GM21717 (cell line): Measurements from ENCODE around the gene AFAP1L2.

Source experiments
- ATAC-seq: cut with Tn5 transposase; IDR thresholded peaks from one replicate; pipeline ENCODE4 v1.9.1; 2021; ENCODE audit warnings: mild to moderate bottlenecking, moderate library complexity; ENCODE audit not compliant: unreplicated experiment

The AFAP1L2 gene, protein sequence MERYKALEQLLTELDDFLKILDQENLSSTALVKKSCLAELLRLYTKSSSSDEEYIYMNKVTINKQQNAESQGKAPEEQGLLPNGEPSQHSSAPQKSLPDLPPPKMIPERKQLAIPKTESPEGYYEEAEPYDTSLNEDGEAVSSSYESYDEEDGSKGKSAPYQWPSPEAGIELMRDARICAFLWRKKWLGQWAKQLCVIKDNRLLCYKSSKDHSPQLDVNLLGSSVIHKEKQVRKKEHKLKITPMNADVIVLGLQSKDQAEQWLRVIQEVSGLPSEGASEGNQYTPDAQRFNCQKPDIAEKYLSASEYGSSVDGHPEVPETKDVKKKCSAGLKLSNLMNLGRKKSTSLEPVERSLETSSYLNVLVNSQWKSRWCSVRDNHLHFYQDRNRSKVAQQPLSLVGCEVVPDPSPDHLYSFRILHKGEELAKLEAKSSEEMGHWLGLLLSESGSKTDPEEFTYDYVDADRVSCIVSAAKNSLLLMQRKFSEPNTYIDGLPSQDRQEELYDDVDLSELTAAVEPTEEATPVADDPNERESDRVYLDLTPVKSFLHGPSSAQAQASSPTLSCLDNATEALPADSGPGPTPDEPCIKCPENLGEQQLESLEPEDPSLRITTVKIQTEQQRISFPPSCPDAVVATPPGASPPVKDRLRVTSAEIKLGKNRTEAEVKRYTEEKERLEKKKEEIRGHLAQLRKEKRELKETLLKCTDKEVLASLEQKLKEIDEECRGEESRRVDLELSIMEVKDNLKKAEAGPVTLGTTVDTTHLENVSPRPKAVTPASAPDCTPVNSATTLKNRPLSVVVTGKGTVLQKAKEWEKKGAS

DNA sequence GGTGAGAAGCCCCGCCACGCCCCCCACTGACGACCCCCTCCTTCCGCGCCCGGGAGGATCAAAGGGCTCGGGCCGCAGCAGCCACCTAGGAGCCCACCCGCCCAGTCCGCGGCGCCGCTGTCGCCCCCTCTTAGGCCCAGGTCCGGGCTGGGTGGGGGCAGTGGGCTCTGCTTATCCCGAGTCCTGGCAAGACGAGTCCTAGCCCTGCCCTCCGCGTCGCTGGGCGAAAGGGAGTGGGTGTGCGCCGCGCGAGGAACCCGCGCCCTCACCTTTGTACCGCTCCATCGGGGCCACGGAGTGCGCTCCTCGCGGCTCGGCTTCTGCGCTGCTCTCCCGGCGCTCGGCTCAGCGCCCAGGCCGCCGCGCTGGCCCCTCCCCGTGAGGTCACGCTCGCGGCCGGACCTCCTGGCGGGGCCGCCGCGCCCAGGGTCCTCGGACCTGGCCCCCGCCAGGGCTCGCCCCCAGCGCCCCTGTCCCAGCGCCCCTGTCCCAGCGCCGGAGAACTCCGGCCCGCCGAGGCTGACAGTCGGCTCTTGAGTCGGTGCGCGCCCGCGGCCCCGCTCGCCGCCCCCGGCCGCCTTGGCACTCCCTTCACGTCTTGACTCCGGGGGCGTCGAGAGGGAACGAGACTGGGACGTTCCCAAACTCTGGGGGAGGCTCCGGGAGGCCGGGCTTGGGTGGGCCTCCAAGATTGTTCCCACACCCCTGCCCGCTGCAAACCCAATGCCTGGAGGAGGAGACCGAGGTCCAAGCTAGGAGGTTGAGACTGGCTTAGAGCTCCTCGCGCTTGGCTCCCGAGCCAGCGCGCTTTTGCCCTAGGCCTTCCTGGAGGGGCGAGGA lies at the start of gene AFAP1L2:
Gene AFAP1L2, minus strand, starts transcription at position 332 of the 840 bp plus-strand sequence. Its CDS starts 47 bp downstream, at position 285.
- no peak for ATAC-seq

DNA sequence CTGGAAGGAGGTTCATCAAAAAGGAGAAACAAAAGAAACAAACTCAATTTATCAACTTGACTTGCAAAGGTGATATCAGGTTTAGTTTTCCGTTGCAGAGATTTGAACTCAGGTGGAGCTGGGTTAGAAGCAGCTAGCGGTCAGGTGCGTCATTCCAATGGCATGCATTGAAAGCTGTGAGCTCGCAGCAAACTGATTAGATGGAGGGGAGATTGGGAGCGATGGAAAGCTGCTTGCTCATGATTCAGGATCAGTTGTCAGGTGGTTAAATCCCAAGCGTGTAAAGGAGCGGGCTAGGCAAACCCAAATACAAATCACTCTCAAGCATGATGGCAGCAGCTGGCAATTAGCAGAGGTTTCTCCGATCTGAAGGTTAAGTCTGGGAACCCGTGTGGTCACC lies 49.3 kb upstream of the AFAP1L2 start:
- ATAC-seq, result no peak

DNA sequence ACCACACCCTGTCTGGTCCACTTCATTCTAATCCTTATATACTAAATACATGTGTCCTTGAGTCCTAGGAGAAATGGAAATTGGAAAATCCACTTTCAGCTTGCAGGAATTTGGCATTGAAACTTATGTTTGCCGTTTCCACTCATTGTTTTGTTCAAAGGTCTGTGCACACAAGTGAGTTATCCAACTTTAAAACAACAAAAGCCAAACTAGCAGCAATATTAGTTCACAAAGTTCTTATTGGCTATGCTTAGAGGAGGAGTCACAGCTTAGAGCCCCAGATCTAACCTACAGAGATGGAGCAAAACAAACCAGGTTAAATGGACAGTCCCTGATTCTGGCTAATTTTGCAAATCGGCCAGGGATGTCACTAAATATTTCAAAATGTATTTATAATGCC lies 44.6 kb upstream of the AFAP1L2 start:
- no peak for ATAC-seq

DNA sequence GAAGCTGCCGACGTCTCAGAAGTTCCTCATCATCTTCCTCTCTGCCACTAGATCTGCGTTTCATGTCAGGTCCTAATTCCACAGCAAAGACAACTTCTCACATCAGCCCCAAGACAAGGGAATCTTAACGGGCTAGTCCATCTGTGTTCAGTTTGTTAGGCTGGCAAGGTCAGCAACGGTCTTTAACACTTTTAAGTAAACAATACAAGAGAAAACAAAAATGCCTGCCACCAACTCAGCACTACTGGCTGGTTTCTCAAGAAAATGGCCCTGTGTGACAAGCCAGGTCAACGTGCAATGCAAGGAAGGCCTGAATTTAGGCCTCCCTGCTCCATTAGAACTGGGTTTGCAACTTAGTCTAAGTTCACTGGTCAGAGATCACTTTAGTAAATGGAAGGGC lies 41.0 kb upstream of the AFAP1L2 start:
- no peak for ATAC-seq

DNA sequence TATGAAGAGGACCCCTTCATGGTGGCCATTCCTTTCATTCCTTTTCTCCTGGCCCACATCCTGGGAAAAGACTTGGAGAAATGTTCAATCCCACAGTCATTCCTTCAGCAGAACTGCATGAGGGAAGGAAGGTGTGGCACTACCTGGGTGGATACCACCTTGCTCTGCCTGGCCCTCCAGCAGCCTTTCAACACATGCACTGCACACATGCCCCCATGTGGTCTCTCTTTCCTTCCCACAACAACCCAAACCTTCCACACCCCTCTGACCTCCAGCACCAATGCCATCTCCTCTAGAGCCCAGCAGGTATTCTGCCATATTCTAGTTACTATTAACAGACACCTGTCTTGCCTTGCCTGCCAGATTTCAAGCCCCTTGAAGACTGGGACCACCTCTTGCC lies 40.5 kb upstream of the AFAP1L2 start:
- no peak for ATAC-seq

DNA sequence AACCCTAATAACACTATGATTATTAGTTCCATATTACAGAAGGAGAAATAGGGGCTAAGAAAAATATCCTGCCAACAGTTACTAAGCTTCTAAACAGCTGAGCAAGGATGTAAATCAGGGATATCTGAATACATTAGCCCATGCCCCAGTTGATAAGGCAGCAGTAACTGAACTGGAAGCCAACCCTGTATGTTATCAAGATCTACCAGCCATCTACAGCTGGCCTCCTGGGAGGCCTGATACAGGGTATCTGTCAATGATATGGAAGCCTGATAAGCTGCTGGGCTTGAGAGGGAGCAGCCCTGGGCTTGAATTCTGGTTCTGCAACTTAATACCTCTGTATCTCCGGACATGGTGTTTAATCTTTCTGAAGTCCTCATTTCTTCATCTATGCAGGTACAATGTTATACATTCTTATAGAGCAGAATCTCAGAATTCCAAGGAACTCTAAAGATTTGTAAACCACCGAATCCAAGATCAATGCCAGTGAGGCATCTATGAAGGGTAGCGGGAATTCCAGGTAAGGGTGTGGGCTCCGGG lies 37.9 kb upstream of the AFAP1L2 start:
- no peak for ATAC-seq

DNA sequence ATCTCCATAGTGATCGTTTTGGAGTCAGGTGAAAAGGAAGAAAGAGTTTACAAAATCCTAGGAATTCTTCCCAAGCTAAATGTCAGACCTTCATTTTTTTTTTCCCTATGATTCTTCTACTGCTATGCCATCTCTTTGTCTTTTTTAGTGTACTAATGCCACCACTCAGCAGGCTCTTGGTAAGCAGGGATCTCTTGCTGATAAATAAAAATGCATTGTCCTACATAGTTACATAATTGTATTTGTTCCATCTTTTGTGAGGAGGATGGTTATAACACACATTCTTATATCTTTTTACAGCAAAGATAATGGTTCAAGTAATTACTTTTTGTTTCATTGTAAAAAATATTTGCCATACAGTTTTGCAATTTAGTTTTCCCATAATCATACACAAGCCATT lies 36.8 kb upstream of the AFAP1L2 start:
- ATAC-seq, result no peak

DNA sequence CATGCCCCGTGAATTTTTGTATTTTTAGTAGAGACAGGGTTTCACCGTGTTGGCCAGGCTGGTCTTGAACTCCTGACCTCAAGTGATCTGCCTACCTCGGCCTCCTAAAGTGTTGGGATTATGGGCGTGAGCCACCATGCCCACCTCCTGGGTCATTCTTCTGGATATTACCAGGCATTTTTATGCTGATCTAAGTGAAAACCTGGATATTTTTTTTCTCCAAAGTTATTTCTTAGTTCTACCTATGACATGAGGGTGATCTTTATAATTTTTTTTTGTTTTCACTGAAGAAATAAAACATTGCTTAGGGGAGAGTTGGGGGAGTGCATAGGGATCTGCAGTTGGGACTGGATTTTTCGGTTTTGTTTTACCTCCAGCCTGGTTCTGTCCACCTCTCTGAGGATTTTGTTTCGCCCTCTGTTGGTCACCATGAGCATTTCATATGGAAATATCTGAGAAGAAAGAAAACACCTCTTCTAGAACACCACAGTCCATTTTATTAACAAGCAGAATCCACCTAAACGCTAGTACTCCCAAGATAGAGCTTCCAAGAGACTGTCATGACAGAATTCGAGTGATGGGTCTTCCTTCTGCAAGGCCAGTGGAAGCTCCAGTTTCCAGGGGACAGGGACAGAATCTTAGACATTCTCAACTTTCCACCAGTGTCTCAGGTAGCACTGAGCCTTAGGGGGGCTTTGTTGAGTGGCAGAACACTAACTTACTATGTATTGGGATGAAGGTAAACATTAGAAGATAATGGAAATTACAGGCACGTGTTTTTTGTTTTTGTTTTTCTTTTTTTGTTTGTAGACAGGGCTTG lies 33.4 kb upstream of the AFAP1L2 start:
- ATAC-seq, result no peak

DNA sequence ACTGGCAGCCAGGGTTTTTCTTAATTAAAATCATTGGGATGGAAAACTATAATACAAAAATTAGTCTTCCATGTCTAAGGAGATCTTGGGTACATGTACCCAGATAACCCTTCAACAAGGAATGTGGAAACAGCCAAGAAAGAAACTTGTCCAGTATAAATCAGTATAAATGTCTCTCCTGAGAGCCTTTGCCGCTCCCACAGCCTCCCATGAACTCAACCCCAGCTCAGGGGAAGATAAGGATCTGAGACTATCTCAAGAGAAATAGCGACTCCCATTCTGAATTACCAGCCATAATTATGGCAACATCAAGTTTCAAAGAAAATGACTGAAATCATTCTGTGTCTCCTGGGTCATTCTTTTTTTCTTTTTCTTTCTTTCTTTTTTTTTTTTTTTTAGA lies 32.6 kb upstream of the AFAP1L2 start:
- no peak for ATAC-seq

DNA sequence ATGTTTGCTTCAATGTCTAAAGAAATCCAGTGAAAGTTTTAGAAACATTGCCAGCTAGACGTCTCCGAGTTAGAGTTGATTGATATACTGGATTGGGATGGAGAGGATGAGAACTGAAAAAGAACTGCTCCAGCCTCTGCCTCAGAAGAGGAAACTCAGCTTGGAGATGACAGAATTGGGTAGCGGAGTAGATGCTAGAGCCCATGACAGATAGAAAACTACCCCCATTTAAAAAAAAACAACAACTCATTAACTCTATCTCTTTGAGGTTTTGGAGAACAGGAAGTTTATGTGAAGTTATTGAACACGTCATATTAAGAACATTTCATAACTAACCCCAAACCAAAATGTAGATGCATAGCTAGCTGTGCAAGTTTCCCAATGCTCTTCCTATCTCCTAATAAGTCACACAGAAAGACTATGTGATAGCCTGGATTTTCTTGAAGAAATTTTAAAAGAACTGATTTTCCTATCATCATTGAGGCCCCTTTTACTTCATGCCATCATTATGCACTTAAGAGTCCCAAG lies 28.3 kb upstream of the AFAP1L2 start:
- no peak for ATAC-seq

DNA sequence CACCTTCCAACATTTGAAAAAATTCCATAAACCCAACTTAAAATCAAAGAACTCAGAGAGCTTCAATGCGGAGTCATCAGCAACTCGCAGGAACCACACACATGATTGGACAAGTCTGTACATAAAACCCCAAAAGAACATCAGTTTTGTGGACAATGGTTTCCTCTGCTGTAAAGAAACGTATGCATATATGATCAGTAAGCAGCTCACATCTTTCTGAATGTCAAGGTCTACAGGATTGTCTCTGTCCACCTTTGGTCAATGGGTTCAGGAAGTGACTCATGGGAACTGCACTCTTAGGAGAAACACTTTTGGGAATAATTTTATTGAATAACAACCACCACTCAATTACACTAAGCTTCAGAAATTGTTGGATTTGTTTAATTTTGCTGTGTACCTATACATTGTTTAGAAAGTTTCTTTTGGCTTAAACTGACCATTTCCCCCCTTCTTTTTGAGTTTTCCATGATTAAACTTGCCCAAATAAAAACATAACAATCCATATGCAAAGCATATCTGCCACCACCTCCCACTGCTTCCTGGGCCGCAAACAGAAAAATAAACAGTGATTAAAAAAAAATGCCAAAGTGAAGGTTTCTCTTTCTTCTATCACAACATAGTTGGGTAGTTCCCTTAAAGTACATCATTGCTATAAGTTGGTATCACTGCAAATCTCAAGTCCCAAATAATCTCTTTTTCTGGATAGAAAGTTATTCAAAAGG lies 27.3 kb upstream of the AFAP1L2 start:
- no peak for ATAC-seq

DNA sequence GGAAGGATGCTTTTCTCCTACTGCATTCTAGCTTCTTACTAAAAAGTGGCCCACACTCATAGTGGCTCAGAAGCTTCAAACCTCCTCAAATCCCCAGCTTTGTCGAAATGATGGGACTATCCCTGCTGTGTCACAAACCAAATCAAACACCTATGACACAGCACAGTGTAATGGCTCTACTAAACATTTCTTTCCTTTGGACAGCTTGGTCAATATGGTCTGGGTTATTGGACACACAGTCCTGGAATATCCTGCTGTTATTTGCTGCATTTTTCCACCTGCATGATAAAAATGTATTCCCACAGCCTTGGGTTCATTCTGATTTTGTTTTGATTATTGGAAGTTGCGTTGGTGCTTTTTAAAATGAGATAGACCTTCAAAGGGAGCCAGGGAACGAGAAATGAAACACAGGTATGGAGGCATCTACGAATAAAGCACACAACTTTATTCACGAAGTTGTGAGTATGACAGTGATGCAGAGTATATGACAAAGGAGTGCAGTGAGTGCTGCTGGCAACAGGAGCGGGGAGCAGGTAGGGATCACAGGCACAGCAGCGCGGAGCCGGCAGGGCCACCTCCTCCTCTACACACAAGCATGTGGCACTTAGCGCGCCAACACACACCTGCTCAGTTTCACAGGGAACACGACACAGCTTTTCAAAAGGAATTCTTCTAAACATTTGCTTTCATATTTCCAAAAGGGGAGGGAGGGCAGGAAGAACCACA lies 26.5 kb upstream of the AFAP1L2 start:
- ATAC-seq, result no peak

DNA sequence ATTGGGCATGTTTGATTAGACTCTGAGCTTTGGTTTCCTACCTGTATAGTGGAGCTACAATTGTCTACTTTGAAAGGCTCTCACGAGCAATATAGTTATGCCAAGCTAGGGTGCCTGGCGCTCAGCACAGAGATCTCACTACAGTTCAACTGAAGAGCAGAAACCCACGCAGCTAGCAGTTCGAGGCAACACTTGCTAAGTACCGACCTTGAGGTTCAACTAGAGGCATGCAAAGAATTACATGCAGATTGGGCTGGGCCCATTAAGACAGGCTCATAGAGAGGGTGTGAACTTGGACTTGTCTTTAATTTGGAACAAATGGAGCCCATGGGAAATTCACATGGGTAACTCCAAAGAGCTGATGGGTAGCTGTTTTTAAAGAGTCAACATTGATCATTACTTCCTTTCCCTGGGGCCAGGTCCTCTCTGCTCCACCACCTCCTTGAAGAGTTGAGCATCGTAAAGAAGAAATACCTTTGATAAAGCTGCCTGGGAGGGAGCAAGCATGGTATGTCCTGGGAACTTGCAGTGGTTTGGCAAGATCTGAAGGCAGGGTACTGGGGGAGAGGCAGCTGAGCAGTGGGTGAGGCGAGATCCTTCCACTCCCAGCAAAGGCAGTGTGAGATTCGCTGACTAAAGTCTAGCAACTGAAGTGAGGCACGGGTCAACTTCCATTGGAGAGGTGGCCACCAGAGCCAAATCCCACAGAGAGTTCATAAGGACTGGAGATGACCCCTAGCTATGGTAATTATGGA lies 25.5 kb upstream of the AFAP1L2 start:
- ATAC-seq, result no peak

DNA sequence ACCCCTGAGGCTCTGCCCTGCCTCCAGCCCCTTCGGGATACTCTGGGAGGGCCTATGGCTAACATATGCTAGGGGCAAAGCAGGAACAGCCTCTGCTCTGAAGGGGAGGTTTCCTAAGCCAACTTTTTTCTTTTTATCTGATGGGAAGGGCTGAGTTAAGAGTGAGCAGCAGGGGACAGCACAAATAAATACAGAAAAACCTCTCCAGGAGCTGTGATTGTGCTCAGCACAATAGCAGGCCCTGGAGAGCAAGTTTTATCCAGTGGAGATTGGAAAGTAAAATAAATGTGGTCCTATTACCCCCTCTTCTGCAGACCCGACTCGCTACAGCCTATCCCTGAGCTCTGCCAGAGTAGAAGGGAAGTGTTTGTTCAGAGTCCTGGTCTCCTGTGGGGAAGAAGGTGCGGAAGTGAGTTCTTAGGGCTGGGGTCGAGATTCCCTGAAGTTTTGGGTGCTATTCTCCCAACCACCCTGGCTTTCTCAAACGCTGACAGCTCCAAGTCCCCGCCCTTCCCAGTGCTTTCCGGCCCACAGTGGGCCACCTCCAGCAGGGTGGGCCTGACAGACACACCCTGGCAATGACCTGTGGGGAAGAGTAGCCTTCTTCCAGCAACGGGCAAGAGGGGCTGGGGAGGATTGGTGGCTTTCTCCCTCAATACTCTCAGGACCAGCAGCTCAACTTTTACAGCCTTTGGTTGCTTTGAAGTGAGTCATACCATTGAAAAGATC lies 23.0 kb upstream of the AFAP1L2 start:
- no peak for ATAC-seq

DNA sequence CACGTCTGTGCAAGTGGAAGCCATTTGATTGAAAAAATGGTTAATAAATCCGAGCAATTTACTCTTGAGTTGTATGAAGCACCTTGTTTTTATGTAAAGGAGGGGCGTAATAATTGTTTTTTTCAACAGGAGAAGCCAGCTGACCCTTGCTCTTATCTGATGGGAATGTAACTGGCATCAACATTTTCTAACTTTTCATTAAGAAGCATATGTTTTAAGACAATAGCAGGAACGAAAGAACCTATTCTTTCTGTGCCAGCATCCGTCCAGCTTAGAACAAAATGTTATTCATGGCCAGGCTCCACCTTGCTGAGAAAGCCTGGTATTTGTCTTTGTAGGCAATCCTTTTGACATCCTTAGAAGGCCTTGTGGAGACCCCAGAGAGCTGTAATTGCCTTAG lies 22.2 kb upstream of the AFAP1L2 start:
- ATAC-seq, result no peak

DNA sequence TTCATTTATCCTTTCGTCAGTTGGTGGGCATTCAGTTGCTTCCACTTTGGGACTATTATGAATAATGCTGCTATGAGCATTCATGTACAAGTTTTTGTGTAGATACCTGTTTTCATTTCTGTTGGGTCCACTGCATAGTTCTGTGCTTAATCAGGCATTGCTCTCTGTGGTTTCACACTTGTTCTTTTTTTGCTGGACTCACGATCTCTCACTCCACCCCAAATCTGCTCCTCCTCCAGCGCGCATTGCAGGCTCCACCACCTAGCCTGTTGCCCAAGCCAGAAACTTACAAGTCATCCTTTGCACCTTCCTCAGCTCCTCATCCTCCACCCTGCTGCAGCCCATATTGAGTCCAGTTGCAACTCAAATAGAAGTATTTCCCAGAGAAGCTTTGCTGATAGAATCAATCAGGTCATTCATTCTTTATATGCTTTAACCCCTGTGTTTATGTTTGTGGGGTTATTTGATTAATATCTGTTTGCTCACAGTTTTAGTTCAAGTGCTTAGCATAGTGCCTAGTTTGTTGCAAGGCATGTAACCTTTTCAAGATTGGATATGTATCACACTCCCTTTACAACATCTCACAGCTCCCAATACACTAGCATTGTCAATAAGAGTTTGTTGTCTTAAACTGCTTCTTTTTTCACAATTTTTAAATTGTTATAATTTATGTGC lies 16.6 kb upstream of the AFAP1L2 start:
- no peak for ATAC-seq

DNA sequence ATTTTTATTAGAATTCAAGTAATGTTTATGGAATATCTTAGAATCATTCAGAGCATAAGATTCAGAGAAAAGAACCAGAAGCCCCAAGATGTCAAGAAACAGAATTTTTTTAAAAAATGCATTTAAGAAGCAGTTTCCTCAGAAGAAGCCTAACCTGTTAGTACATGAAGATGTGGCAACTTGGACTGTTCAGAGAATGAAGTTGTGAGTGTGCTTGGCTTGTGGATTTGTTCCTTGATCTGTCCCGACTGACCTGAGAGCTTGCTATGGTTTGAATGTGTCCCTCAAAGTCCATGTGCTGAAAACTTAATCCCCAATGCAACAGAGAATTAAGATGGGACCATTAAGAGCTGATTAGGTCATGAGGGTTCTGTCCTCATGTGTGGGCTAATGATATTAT lies 13.8 kb upstream of the AFAP1L2 start:
- ATAC-seq, result no peak
